T-cell (primary cell): Measurements from ENCODE around the gene HAP1. TPM values are rescaled to one million over a fixed set of nuclear protein-coding genes. Genes with fewer than 3 reads are reported as not detected.

Experiments used
- ATAC-seq, 4 experiments: fragments of 200-7000 bp in 3 of 4; fragments of 150-1000 bp in 1 of 4; cut with Tn5 transposase; replicated peaks in 1 of 4; 1 replicate in 3 of 4; 2 replicates in 1 of 4; pipeline ENCODE4 v1.10.0; 2021; ENCODE audit warnings: moderate library complexity in 3 of 4, mild to moderate bottlenecking in 2 of 4, moderate number of reproducible peaks in 1 of 4
- CTCF ChIA-PET, 2 donors: fragments of 300-600 bp; sonication (Branson Sonifier 250); formaldehyde crosslinking; loops; one replicate each; lab custom pipeline; 2022; ENCODE audit warnings: antibody characterized with exemption in 2 of 2; lab: Charles Lee
- POLR2A ChIA-PET, 2 donors: fragments of 300-600 bp; sonication (Branson Sonifier 250); formaldehyde crosslinking; loops; one replicate each; lab custom pipeline; 2022; ENCODE audit warnings: antibody characterized with exemption in 2 of 2; lab: Charles Lee
- DNase-seq, 35 experiments: peaks; one replicate each; pipeline versions ENCODE4 v3.0.0 to v3.0.0-alpha.2; 2013 to 2023
- H3K27ac ChIP-seq: one replicate; pipeline ENCODE4 v1.5.1; 2013; ENCODE audit warnings: low read length
- H3K27me3 ChIP-seq, 2 experiments: replicated peaks in 1 of 2; 1 replicate in 1 of 2; 2 replicates in 1 of 2; pipeline versions ENCODE4 v1.6.1 to v1.7.0; 2013; ENCODE audit warnings: low read length in 1 of 2, mixed read lengths in 1 of 2; ENCODE audit not compliant: control insufficient read depth in 2 of 2, insufficient read depth in 2 of 2; ENCODE audit errors: extremely low read depth in 1 of 2
- H3K36me3 ChIP-seq, 2 donors: 1 replicate in 1 of 2; 2 replicates in 1 of 2; pipeline versions ENCODE4 v1.6.1 to v1.7.0; 2013; ENCODE audit warnings: low read length in 1 of 2; ENCODE audit not compliant: control insufficient read depth in 2 of 2, insufficient read depth in 1 of 2; ENCODE audit errors: extremely low read depth in 1 of 2
- H3K4me1 ChIP-seq, 2 experiments: 1 replicate in 1 of 2; 2 replicates in 1 of 2; pipeline versions ENCODE4 v1.6.1 to v1.7.0; 2013; ENCODE audit warnings: low read length in 2 of 2, mixed read lengths in 1 of 2; ENCODE audit not compliant: insufficient read depth in 2 of 2, control insufficient read depth in 1 of 2; ENCODE audit errors: extremely low read depth in 1 of 2
- H3K4me3 ChIP-seq, 2 donors: 1 replicate in 1 of 2; 2 replicates in 1 of 2; pipeline versions ENCODE4 v1.5.1 to v1.7.0; 2013; ENCODE audit warnings: mild to moderate bottlenecking in 2 of 2, low read length in 1 of 2, moderate library complexity in 1 of 2; ENCODE audit not compliant: control insufficient read depth in 1 of 2; ENCODE audit errors: extremely low read depth in 1 of 2
- H3K9me3 ChIP-seq: 2 replicates; pipeline ENCODE4 v1.7.0; 2013
- H3K27ac Mint-ChIP-seq, 2 donors: one replicate each; pipeline ENCODE4 v1.8.0; 2020 to 2021; ENCODE audit warnings: mild to moderate bottlenecking in 2 of 2, mixed read lengths in 2 of 2
- H3K27me3 Mint-ChIP-seq, 2 donors: one replicate each; pipeline ENCODE4 v1.8.0; 2021 to 2022; ENCODE audit warnings: mixed read lengths in 2 of 2
- H3K36me3 Mint-ChIP-seq: one replicate; pipeline ENCODE4 v1.8.0; 2021; ENCODE audit warnings: mixed read lengths
- H3K4me1 Mint-ChIP-seq, 3 donors: one replicate each; pipeline ENCODE4 v1.8.0; 2020 to 2022; ENCODE audit warnings: mixed read lengths in 3 of 3, mild to moderate bottlenecking in 1 of 3
- H3K4me3 Mint-ChIP-seq, 3 donors: one replicate each; pipeline ENCODE4 v1.8.0; 2020 to 2022; ENCODE audit warnings: mild to moderate bottlenecking in 3 of 3, mixed read lengths in 3 of 3, moderate library complexity in 3 of 3
- H3K9me3 Mint-ChIP-seq, 3 donors: one replicate each; pipeline ENCODE4 v1.8.0; 2020 to 2022; ENCODE audit warnings: mixed read lengths in 3 of 3
- WGBS: methylation state at CpG from one replicate; pipeline ENCODE4 v1.1.5; 2013; ENCODE audit warnings: missing lambda C conversion rate; ENCODE audit not compliant: insufficient coverage; 5-methylcytosine and 5-hydroxymethylcytosine counted together
- total RNA-seq, 35 experiments: library from RNA in 6 of 35; stranded (reverse) in 6 of 35; fragments of 120-200 nt in 1 of 35; gene quantifications; one replicate each; pipeline versions ENCODE4 v1.2.1 to v1.2.4 and lab custom pipeline; 2013 to 2026

The HAP1 gene
- total RNA-seq, 5 donors from 2014 or later (not counting 1 experiment from before 2014, with no cell fraction given), result 0.49 to 0.63 (median 0.53) TPM; not detected in 2

DNA sequence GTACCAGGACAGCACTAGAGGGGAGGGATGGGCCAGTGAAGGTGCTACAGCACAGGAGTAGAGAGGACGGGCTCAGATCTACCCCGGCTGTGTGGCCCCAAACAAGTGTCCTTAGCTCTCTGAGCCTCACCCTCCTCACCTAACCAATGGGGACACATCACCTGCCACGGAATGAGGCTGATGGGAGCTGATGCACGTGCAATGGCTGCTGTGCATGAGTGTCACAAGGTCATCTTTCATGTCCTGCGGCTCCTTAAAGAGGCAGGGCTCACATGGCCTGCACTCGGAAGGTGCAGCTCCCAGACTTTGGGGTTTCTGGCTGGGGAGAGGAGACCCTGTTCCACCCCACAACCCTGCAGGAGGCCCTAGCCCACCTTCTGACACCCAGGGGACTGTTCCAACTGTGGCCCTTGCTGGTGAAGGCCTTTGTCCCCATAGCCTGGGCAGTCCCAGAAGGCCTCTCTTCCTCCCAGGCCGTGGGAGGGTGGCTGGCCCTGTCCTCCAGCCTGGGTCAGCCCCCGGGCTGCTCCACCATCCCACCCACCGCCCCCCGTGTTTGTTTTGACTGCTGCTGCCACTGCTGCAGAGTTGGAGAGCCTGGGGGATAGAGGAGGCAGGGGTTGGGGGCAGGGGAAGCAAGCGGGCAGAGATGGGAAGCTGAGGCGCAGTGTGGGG, 10.5 kb downstream of the HAP1 start:
- WGBS, result 73% methylated on average over 4 of the region's 12 CpGs
- DNase-seq (no peak), ATAC-seq (no peak)
- Histone ChIP-seq H3K27me3 (peaks cover 0 to 61% of the 10 kb centered on the region in 2 experiments), H3K9me3 (no peaks in the 10 kb centered on the region), H3K4me3 (no peak overlapping the region), H3K27ac (no peak overlapping the region), H3K4me1 (no peaks in the 10 kb centered on the region), H3K36me3 (no peaks in the 10 kb centered on the region)
- no peaks in the 10 kb centered on the region for H3K9me3 Mint-ChIP-seq
- CTCF ChIA-PET, result no interaction called here
- peaks cover 4 to 34% of the 10 kb centered on the region in 2 donors for H3K27me3 Mint-ChIP-seq
- H3K27ac Mint-ChIP-seq, result no peak overlapping the region
- H3K4me1 Mint-ChIP-seq, result no peaks in the 10 kb centered on the region
- POLR2A ChIA-PET, result no interaction called here
- H3K36me3 Mint-ChIP-seq, result no peaks in the 10 kb centered on the region
- H3K4me3 Mint-ChIP-seq, result no peak overlapping the region

DNA sequence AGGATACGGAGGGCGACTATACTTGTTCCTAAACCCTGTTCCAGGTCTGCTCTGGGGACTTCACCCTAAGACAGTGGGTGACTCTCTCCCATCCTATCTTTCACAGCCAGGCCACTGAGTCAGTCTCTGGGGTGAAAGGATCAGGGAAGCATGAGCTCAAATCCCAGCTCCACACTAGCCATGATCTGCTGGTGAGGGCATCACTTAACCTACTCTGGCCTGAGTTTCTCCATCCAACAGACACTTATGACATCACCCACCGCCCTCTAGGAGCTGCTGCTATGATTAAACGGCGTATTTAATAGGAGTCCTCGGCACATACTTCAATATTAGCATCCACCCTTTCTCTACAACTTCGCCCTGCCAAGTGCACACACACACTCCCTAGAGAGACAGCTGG, 12.2 kb downstream of the HAP1 start:
- Mint-ChIP-seq H3K36me3 (no peaks in the 10 kb centered on the region), H3K4me1 (peaks cover 8 to 9% (median 9%) of the 10 kb centered on the region in 3 donors), H3K9me3 (no peaks in the 10 kb centered on the region), H3K4me3 (no peak overlapping the region), H3K27ac (no peak overlapping the region), H3K27me3 (peaks cover 4 to 31% of the 10 kb centered on the region in 2 donors)
- H3K36me3 ChIP-seq, result no peaks in the 10 kb centered on the region
- ChIA-PET POLR2A (no interaction called here), CTCF (interaction anchor here in 1 of 2 donors (0.6 kb wide), 1 partner anchor 830 kb away, joined by 4 read pairs; no protein-coding TSS in a partner anchor)
- no peak overlapping the region for H3K4me3 ChIP-seq
- no peaks in the 10 kb centered on the region for H3K9me3 ChIP-seq
- peaks cover 0 to 6% of the 10 kb centered on the region in 2 experiments for H3K4me1 ChIP-seq
- WGBS, result 84% methylated on average over 5 of the region's 7 CpGs
- ATAC-seq (no peak), DNase-seq (no peak)
- peaks cover 0 to 46% of the 10 kb centered on the region in 2 experiments for H3K27me3 ChIP-seq
- H3K27ac ChIP-seq, result no peak overlapping the region

DNA sequence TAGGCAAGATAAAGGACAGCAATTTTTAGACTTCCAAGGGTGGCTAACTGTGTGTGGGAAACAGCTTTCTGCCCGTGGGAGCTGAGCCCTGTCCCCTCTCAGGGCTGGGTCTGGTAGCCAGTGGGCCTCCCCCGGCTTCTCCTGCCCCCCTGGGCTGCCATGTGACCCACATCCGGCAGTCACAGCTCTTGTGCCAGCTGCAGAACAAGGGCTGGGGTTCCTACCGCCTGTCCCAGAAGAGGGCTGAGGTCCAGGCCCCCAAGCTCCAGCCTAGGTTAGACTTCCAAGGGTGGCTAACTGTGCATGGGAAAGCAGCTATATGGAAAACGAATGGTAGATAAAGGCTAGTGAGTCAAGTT, 16.2 kb downstream of the HAP1 start:
- Mint-ChIP-seq H3K9me3 (no peaks in the 10 kb centered on the region), H3K27me3 (peaks cover 4 to 15% of the 10 kb centered on the region in 2 donors), H3K27ac (peak overlapping the region in 1 of 2 donors; percentile 78), H3K4me1 (peaks cover 10 to 12% (median 11%) of the 10 kb centered on the region in 3 donors), H3K4me3 (no peak overlapping the region), H3K36me3 (no peaks in the 10 kb centered on the region)
- no peaks in the 10 kb centered on the region for H3K9me3 ChIP-seq
- peaks cover 0 to 6% of the 10 kb centered on the region in 2 experiments for H3K4me1 ChIP-seq
- 63% methylated on average over 4 of the region's 5 CpGs for WGBS
- H3K27ac ChIP-seq, result no peak overlapping the region
- no peak overlapping the region for H3K4me3 ChIP-seq
- H3K36me3 ChIP-seq, result no peaks in the 10 kb centered on the region
- ATAC-seq, result no peak
- POLR2A ChIA-PET, result no interaction called here
- H3K27me3 ChIP-seq, result peaks cover 0 to 28% of the 10 kb centered on the region in 2 experiments
- CTCF ChIA-PET, result no interaction called here
- no peak for DNase-seq

DNA sequence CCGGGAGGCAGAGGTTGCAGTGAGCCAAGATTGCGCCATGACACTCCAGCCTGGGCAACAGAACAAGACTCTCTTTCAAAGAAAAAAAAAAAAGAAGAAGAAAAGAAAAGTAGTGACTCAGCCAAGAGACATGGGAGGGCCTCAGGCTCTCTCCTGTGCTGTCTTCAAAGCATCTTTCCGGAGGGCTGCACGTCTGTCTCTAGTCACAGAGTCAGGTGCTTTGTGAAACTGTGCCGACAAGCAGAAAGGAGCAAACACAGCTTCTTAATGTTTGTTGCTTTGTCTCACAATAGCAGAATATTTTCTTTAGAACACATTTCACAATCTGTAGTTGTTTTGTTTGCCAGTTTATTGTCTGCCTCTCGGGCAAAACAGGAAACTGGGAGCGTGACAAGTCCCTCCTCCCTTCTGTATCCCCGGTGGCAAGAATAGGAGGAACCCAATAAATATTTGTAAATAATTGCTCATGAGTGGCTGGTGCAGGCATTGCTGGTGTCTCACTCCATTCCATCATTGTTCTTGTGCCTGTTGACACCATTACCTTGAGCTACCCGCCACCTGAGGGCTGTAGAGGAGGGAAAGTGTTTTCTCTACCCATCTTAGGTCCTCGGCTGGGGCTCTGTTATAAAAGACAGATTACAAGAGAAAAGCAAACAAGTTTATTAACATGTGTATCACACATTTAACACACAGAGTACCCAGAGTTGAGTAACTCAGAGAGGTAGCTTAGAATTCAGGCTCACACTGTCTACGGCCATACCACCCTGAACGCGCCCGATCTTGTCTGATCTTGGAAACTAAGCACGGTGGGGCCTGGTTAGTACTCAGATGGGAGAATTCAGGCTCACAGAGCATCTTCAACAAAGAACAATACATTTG, 16.8 kb downstream of the HAP1 start:
- no peaks in the 10 kb centered on the region for H3K9me3 Mint-ChIP-seq
- H3K27ac Mint-ChIP-seq, result peak overlapping the region; percentile 66 to 78
- WGBS, result 48% methylated on average over 7 of the region's 15 CpGs
- ChIA-PET POLR2A (no interaction called here), CTCF (interaction anchor here in 1 of 2 donors (0.6 kb wide), 1 partner anchor 1510 kb away, joined by 3 read pairs; no protein-coding TSS in a partner anchor)
- Histone ChIP-seq H3K27ac (no peak overlapping the region), H3K27me3 (peaks cover 0 to 26% of the 10 kb centered on the region in 2 experiments), H3K4me3 (no peak overlapping the region), H3K4me1 (peaks cover 0 to 6% of the 10 kb centered on the region in 2 experiments), H3K9me3 (no peaks in the 10 kb centered on the region), H3K36me3 (no peaks in the 10 kb centered on the region)
- H3K4me1 Mint-ChIP-seq, result peaks cover 10 to 12% (median 11%) of the 10 kb centered on the region in 3 donors
- ATAC-seq (peak; percentile 83 to 98 (median 92)), DNase-seq (peak in 4 of 35 experiments; percentile 26 to 42 (median 34))
- H3K4me3 Mint-ChIP-seq, result no peak overlapping the region
- no peaks in the 10 kb centered on the region for H3K36me3 Mint-ChIP-seq
- peaks cover 4 to 17% of the 10 kb centered on the region in 2 donors for H3K27me3 Mint-ChIP-seq

DNA sequence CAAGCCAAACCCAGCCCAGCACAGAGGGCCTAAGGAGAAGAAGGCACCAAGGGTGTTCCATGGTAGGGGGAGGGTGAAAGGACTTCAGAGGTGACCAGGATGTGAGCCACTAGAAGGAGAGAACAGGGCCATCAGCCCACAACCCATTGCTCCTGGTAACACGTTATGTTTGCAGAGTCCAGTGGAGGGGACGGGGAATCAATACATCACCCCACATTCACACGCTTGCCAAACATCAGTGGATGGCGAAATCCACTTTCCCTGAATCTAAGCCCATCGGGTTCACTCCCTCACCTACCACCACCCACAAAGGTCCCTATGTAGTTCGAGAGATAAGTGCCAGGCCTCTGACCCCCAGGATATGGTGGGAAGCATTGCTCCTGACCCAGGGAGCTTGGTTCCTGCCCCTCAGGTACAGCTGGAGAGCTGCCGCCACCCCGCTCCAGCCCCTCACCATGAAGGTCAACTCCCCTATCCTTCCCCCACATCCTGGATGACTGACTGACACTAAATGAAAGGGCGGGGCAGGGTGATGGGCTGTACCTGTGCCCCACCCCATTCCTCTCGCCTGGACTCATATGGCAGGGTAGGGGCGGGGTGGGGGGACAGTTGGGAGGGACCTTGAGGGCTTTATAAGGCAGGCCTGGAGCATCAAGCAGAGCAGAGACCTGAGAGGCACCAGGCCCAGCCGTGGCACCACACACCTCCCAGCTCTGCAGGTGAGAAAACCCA, 22.6 kb downstream of the HAP1 start, which contains the start of gene GAST:
GAST (plus strand) TSS at position 663 of the 732 bp plus-strand sequence. CDS start 3,106 bp downstream, outside the sequence.
- Histone ChIP-seq H3K36me3 (no peaks in the 10 kb centered on the region), H3K4me3 (no peak within 1 kb of the TSS), H3K4me1 (no peaks in the 10 kb centered on the region), H3K9me3 (no peaks in the 10 kb centered on the region), H3K27me3 (peaks cover 0 to 30% of the 10 kb centered on the region in 2 experiments), H3K27ac (no peak within 1 kb of the TSS)
- CTCF ChIA-PET, result no interaction called here
- Mint-ChIP-seq H3K9me3 (no peaks in the 10 kb centered on the region), H3K4me1 (peaks cover 0 to under 1% (median under 1%) of the 10 kb centered on the region in 3 donors), H3K36me3 (no peaks in the 10 kb centered on the region), H3K27me3 (peaks cover 15 to 26% of the 10 kb centered on the region in 2 donors), H3K4me3 (no peak within 1 kb of the TSS), H3K27ac (no peak within 1 kb of the TSS)
- ATAC-seq (no peak), DNase-seq (no peak)
- POLR2A ChIA-PET, result no interaction called here
- 72% methylated on average over 2 of the region's 12 CpGs for WGBS
